Sigmoid colon (tissue), 3 donors: ENCODE measurements around the gene MAN2A2.

Source experiments
- CTCF ChIP-seq, 4 experiments: fragments of 450-650 bp in 3 of 4; fragments of 200-600 bp in 1 of 4; IDR thresholded peaks; one replicate each; pipeline ENCODE4 v1.5.1; 2016 to 2019; ENCODE audit warnings: antibody characterized with exemption in 4 of 4, mild to moderate bottlenecking in 3 of 4, moderate library complexity in 2 of 4
- POLR2A ChIP-seq, 2 donors: fragments of 450-650 bp; IDR thresholded peaks; one replicate each; pipeline ENCODE4 v1.6.1; 2016; ENCODE audit warnings: antibody characterized with exemption in 2 of 2, mild to moderate bottlenecking in 2 of 2, moderate library complexity in 2 of 2

- TF ChIP-seq POLR2A (IDR thresholded peaks at IDR 0.05), result no peak
- no peak for TF ChIP-seq CTCF (IDR thresholded peaks at IDR 0.05)
These were observed 7.6 kb downstream of the MAN2A2 start for GRCh38 chr15:90910441-90911301.
